NCI-H1436 (cell line): ENCODE data around the gene ZNF213.
"Not testable (repeated sequence)": the region's sequence is repeated elsewhere in the genome, so short reads cannot be mapped to it uniquely, and the experiment has no call there.

Experiments
- DNase-seq: peaks from one replicate; lab custom pipeline; 2025; lab: John Stamatoyannopoulos, UW

The ZNF213 gene

DNA sequence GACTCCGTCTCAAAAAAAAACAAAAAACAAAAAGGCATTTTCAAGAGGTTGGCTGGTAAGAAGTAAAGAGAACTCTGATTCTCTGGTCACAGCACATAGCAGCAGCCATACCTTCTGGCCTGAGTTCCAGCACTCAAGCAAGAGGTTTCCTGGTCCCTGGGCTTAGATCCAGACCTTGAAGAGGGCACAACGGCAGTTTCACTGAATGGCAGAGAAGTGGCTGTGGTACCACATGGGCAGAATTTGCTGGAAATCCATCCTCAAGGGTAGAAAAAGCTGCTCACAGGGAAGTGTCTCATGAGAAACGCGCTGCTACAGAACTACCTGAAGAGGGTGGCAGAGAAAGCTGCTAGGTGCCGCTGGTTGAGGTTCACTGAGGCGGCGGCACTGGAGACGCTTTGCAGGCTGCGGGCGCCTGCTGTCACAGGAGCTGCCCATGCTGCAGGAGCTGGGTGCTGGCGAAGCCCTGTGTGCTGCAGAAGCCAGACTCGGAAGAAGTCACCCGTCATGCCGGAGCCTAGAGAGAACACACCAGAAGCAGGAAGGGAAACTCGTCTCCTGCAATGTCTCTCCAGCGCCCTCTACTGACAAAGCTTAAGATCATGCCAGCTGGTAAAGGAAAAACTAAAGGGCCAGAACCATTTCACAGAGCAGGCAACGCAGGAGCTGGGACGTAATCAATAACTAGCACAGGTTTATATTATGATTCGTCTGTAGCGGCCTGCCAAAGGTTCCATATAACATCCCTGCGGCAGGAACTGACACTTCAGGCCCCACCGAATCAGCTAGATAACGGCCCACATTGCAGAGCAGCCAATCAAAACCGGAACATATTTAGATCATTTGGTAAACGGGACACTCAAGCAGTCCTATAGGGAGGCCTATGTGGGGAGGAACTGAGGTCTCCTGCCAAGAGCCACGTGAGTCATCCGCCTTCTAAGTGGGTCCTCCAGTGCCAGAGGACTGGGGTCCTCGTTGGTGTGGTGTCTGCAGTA lies 5.4 kb upstream of the ZNF213 start:
- DNase-seq = peak; percentile 75

DNA sequence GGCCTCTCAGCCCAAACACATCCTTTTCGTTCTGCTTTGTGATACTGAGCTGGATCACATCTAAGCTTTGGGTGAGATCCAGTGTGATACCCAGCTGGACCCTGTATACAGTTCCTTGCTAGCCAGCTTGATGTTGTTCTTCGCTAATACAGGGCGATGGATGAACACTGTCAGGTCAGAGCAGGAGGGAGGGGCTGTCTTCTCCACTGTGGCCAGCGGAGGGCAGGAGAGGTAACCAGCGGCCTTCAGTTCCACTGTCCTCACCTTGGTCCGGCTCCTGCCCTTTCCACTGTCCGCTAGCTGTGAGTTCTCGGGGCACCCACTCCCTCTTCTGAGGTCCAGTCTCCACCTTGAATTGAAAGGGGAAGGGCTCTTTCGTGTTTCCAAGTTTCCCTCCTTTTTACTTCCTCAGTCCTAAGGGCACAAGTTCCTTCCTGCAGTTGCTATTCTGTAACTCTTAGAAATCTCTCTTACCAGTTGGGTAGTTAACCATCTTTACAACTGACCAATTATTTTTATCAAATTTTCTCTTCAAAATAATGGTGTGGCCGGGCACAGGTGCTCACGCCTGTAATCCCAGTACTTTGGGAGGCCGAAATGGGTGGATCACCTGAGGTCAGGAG lies 3.0 kb upstream of the ZNF213 start:
- DNase-seq = no peak

DNA sequence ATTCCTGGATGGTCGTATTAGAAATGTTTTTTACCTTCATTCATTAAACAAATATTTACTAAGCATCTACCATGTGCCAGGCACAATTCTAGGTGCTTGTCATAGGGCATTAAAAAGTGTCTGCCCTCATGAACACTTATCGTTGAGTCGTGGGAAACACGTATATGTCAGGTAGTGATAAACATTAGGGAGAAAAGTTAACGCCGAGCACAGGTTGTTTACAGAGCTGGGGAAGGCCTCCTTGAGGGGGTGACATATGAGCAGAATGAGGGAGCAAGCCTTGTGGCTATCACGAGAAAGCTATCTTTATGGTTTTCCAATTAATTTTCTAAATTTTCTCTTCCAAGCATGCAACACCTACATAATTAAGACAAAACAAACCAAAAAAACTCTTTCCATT lies 985 bp upstream of the ZNF213 start:
- DNase-seq = no peak

- DNase-seq = no peak
These were observed 392 bp downstream of the ZNF213 start for GRCh38 chr16:3135126-3135715.

- no peak for DNase-seq
These were observed 2.4 kb downstream of the ZNF213 start for GRCh38 chr16:3137267-3137666.

DNA sequence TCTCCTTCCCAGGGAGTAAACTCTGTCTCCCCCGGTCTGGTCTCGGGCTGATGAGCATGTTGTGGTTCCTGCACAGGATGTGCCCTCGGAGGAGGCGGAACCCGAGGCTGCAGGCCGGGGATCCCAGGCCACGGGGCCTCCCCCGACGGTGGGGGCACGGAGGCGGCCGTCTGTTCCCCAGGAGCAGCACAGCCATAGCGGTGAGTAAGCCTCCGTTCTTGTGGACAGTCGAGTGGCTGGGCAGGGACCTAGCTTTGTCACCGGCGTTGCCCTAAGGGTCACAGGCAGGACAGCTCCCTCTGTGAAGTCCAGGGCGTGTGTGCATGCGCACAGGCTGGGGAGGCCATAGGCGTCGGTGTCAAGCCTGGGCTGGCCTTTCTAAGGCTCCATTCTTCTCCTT lies 3.5 kb downstream of the ZNF213 start:
- DNase-seq = no peak

DNA sequence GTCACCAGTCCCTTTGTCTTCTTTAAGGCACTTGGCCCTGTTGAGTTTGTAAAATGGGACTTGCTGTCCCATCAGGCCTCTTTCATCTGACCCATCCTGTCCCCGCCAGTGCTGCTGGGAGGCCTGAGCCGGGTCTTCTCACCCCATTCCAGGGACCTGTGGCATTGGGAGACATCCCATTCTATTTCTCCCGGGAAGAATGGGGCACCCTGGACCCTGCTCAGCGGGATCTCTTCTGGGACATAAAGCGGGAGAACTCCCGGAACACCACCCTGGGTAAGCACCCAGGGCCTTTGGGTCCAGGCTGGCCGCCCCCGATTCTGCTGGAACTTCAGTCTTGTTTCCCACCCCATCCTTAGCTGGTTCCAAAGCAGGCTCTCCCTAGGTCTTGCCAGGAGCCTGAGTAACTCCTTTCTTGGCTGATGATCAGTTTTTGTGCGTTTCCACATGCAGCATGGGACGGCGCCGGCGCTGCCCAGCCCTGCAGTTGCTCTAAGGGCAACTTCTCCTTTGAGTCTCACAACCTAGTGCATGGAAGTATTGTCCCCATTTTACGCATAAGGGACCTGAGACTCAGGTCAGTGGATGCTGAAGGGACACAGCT lies 4.1 kb downstream of the ZNF213 start:
- no peak for DNase-seq

DNA sequence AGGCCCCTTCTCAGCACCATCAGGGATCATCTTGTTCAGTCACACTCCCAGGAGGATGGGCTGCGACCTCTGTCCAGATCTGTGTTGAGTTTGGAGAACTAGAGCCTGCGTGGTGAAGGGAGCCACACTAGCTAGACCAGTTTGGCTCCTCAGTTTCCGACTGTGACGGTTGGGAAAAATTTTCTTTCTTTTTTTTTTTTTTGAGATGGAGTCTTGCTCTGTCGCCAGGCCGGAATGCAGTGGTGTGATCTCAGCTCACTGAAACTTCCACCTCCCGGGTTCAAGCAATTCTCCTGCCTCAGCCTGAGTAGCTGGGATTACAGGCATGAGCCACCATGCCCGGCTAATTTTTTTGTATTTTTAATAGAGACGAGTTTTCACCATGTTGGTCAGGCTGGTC lies 4.7 kb downstream of the ZNF213 start:
- DNase-seq = not testable (repeated sequence)

DNA sequence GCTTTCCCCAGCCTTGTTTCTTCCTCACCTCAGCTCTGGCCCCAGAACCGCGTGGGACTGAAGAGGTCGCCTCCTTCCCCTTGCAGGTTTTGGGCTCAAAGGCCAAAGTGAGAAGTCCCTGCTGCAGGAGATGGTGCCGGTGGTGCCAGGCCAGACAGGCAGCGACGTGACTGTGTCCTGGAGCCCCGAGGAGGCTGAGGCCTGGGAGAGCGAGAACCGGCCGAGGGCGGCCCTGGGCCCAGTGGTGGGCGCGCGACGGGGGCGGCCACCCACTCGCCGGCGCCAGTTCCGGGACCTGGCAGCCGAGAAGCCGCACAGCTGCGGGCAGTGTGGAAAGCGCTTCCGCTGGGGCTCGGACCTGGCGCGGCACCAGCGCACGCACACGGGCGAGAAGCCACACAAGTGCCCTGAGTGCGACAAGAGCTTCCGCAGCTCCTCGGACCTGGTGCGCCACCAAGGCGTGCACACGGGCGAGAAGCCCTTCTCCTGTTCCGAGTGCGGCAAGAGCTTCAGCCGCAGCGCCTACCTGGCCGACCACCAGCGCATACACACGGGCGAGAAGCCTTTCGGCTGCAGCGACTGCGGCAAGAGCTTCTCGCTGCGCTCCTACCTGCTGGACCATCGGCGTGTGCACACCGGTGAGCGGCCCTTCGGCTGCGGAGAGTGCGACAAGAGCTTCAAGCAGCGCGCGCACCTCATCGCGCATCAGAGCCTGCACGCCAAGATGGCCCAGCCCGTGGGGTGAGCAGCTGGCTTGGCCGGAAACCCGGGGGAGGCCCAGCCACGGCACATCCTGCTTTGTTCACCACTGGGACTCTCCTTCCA lies 6.0 kb downstream of the ZNF213 start:
- DNase-seq = no peak

DNA sequence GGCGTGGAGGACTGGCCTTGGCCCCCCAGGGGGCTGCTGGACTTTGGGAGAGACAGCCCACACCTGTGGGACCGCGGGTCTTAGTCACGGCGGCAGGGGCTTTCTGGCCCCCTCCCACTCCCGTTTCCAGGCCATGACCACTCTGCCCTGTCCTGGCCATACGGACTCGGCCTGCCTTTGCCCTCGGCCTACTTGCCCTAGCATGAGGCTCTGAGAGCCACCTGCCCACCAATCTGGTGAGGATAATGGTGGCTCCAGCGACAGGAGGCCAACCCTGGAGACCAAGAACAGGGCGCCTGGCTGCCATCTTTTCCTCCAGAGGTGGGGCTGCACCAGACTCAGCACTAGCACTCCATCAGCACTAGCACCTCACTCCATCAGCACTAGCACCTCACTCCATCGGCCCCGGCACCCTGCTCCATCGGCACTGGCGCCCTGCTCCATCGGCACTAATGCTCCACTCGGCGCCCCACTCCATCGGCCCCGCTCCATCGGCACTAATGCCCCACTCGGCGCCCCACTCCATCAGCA lies 7.0 kb downstream of the ZNF213 start:
- no peak for DNase-seq

DNA sequence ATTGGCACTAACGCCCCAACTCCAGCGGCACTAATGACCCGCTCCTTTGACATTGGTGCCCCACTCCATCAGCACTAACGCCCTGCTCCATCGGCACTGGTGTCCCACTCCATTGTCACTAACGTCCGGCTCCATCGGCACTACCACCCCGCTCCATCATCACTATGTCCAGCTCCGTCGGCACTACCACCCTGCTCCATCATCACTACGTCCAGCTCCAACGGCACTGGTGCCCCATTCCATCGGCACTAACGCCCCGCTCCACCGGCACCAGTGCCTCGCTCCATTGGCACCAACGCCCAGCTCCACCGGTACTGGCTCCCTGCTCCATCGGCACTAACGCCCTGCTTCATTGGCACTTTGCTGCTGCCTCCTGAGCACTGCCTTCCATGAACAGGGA lies 7.5 kb downstream of the ZNF213 start:
- DNase-seq = no peak

DNA sequence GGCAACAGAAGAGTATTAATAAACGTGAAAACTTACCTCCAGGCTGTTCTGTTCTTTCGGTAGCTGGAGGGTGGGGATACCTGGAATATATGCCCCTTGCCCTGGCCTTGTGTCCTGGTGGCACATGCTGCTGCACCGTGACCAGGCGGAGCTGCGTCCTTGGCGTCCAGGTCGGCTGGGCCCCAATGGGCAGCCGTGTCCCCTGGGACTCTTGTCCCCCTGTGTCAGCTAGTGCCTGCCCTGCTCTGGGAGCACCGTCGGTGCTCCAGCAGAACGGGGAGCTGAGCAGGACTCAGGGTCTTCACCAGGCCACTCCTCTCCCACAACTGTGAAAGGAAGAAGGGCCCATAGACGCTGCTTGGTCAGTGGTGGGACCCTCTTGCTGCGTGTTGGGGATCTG lies 7.9 kb downstream of the ZNF213 start:
- no peak for DNase-seq

GRCh38 chr16:3143189-3143588 lies 8.4 kb downstream of the ZNF213 start:
- no peak for DNase-seq

- no peak for DNase-seq
These were observed 8.9 kb downstream of the ZNF213 start for GRCh38 chr16:3143598-3144320.

DNA sequence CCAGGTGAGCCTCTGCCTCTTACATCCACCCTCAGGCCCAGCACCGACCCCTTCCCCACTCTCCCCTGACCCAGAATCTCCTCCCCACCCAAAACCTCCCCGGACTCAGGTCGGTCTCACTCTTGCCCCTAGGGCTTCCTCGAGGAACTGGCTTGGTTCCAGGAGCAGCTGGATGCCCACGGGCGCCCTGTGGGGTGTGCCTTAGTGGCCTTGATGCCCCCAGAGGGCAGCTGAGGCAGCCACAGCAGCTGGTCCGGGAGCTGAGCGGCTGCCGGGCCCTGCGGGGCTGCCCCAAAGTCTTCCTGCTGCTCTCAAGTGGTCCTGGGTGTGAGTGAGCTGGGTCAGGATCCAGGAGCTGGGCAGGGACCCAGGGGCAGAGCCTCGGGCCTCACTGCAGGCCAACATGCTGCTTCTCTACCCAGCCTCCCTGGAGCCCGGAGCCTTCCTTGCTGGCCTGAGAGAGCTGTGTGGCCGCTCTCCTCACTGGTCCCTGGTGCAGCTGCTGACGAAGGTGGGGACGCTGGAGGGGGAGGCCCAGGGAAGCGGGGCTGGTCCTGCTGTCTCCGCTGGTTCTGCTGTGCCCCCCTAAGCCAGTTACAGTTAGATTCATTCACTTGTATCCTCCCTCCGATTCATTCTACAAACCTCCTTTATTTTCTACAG lies 9.6 kb downstream of the ZNF213 start:
- DNase-seq = no peak

- no peak for DNase-seq
These were observed 10.3 kb downstream of the ZNF213 start for GRCh38 chr16:3145151-3145550.

DNA sequence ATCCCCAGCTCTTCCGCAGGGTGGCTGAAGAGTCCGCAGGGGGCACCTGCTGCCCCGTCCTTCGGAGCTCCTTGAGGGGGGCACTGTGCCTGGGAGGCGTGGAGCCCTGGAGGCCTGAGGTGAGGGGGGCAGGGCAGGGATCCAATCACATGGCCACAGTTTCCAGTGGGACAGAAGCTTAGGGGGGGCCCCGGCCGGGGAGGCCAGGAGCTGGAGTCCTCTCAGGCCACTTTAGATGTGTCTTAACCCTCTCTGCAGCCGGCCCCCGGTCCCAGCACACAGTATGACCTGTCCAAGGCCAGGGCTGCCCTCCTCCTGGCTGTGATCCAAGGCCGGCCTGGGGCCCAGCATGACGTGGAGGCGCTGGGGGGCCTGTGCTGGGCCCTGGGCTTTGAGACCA lies 10.8 kb downstream of the ZNF213 start:
- DNase-seq = no peak

DNA sequence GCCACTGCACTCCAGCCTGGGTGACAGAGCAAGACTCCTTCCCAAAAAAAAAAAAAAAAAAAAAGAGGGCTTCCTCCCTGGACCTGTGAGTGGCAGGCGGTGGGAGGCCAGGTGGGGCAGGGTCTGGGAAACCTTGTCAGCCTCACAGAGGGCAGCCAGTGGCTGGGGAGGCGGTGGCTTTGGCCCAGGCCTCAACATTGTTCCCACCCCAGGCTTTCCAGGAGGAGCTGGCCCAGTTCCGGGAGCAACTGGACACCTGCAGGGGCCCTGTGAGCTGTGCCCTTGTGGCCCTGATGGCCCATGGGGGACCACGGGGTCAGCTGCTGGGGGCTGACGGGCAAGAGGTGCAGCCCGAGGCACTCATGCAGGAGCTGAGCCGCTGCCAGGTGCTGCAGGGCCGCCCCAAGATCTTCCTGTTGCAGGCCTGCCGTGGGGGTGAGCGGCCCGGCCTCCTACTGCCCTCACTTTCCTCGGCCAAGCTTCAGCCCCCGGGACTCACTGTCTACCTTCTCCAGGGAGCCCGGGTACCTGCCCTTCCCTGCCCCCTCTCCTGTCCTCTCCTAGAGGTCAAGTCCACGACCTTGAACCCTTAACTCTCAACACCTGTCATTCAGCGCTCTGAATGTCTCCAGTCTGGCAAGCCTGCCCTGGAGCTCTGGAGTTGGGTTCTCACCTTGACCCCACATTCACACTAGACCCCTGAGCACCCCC lies 12.4 kb downstream of the ZNF213 start:
- DNase-seq = no peak

GRCh38 chr16:3147757-3148104 lies 12.9 kb downstream of the ZNF213 start:
- no peak for DNase-seq
